GM20000 (cell line): ENCODE measurements around the gene MTRF1L.

ENCODE experiments used
- DNase-seq: peaks from one replicate; pipeline ENCODE4 v3.0.0; 2012; ENCODE audit warnings: low spot score
- CTCF ChIP-seq: IDR thresholded peaks from 2 replicates; pipeline ENCODE4 v1.5.1; 2012; ENCODE audit warnings: mild to moderate bottlenecking, control low read depth; ENCODE audit errors: extremely low read depth, missing control alignments

The MTRF1L gene

GRCh38 chr6:153024709-153025017 lies 22.2 kb upstream of the MTRF1L start:
- no peak for TF ChIP-seq CTCF
- no peak for DNase-seq

- peak; percentile 59 for DNase-seq
- TF ChIP-seq CTCF: peak; percentile 76
Measured at GRCh38 chr6:153023977-153024708, 21.6 kb upstream of the MTRF1L start.

- no peak for TF ChIP-seq CTCF
Measured at GRCh38 chr6:153018355-153018754, 15.8 kb upstream of the MTRF1L start.

GRCh38 chr6:153016846-153017245 lies 14.3 kb upstream of the MTRF1L start:
- TF ChIP-seq CTCF: no peak
- DNase-seq: no peak

More at GRCh38 chr6:153018355-153018754, 15.8 kb upstream of the MTRF1L start:
- no peak for DNase-seq

GRCh38 chr6:153015094-153015640 lies 12.7 kb upstream of the MTRF1L start:
- no peak for TF ChIP-seq CTCF
- DNase-seq: no peak

- TF ChIP-seq CTCF: no peak
- DNase-seq: no peak
Measured at GRCh38 chr6:153013438-153013837, 10.9 kb upstream of the MTRF1L start.

GRCh38 chr6:153012856-153013255 lies 10.3 kb upstream of the MTRF1L start:
- no peak for DNase-seq
- no peak for TF ChIP-seq CTCF
